ENCODE results near the gene SRP54. TPM values are rescaled to one million over a fixed set of nuclear protein-coding genes. Genes with fewer than 3 reads are reported as not detected.

SRP54 gene
- total and polyA plus RNA-seq, 2 donors (not counting 3 experiments of a cell fraction or from before 2014, with no cell fraction given): 32.8 to 63.7 TPM

DNA sequence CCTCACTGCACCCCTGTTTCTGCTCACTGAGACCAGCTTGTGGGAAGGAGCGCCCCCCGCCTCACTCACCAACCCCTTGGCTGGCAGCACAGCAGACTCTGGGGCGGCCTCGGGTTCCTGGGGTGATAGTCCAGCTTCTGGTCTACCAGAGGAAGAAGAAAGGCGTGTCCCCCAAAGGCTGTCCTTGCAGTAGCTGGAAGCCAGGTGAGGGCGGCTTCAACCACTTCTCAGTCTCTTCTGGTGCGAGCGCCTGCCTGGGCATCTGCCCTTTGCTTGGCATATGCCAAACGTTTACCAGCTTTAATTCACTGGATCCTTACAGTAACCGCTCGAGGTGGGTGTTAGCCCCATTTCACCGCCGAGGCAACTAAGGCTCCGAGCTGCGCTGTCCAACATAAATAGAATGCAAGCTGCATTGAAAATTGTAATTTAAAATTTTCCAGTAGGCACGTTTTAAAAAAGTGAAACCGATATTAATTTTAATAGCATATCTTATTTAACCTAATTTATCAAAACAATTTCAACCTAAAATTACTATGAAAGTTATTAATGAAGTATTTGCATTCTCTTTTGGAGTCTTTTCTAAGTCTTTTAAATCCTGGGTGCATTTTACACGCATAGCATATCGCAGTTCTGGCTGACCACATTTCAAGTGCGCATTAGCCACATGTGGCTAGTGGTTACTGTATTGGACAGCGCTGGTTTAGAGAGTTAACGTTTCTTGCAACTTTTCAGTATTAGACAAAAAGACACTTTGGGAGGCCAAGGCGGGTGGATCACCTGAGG lies 64.2 kb downstream of the SRP54 start:
- H3K4me1 ChIP-seq (ENCODE audit: control insufficient read depth, extremely low read depth, insufficient read depth, low read length): peaks cover 21% of the 10 kb centered on the region
- intact Hi-C loops (cut with micrococcal nuclease): loop anchor here (1.0 to 5.0 kb wide), 4 partner anchors 65 to 365 kb away; partner anchors contain the start of genes BAZ1A, PPP2R3C and SRP54
- no peaks in the 10 kb centered on the region for H3K9me1 ChIP-seq (replicated peaks; ENCODE audit: control insufficient read depth, extremely low read depth, insufficient read depth, low read length)
- BruUV-seq (replicated peaks): TSS peak; percentile 48
- H3K36me3 ChIP-seq (ENCODE audit: control insufficient read depth in 2 of 2, extremely low read depth in 1 of 2, insufficient read depth in 2 of 2, low read length in 2 of 2): no peaks in the 10 kb centered on the region
- no peaks in the 10 kb centered on the region for H3K9me3 ChIP-seq (replicated peaks; ENCODE audit: control insufficient read depth, insufficient read depth, low read length)
- peaks cover 11% of the 10 kb centered on the region for H3K79me2 ChIP-seq (ENCODE audit: control insufficient read depth, insufficient read depth, low read length)
- FAIRE-seq (no peak), DNase-seq (ENCODE audit: low read depth, low spot score) (peak; percentile 5)
- no peaks in the 10 kb centered on the region for H4K20me1 ChIP-seq (replicated peaks; ENCODE audit: control insufficient read depth, extremely low read depth, insufficient read depth, low read length)
- ChIA-PET CTCF (interaction anchor here (1.2 to 1.8 kb wide), 4 partner anchors 9 to 374 kb away, joined by 3 to 6 read pairs (median 4); no protein-coding TSS in a partner anchor), POLR2A (interaction anchor here (0.5 to 1.4 kb wide), 5 partner anchors 18 to 273 kb away, joined by 3 to 10 read pairs (median 4); partner anchors contain the start of gene BAZ1A)
- peak overlapping the region; percentile 61 for H3K27ac ChIP-seq (ENCODE audit: insufficient read depth, low read depth, low read length)
- H2AFZ ChIP-seq (ENCODE audit: low read depth, low read length): peak overlapping the region; percentile 95
- H3K4me2 ChIP-seq (ENCODE audit: insufficient read depth, low read length): peak overlapping the region; percentile 85
- H3K4me3 ChIP-seq (replicated peaks in 1 of 3; ENCODE audit: insufficient read depth in 1 of 3, low read depth in 1 of 3, low read length in 3 of 3): peak overlapping the region; percentile 69 to 74 (median 72)
- dilution Hi-C loops (cut with MboI; ENCODE audit: extremely low pct_ligation_motif_present, low sequenced_read_pairs): no loop called here
- H3K9ac ChIP-seq (replicated peaks; ENCODE audit: extremely low read depth, insufficient read depth, low read length): peak overlapping the region; percentile 86
- TF ChIP-seq GATA2 (IDR thresholded peaks at IDR 0.05; ENCODE audit: insufficient read depth, insufficient read length, low read depth, low read length): no peak
- no peak for TF ChIP-seq EZH2 (IDR thresholded peaks at IDR 0.05; ENCODE audit: borderline replicate concordance, low read depth, low read length, severe bottlenecking)
- TF ChIP-seq FOS (IDR thresholded peaks at IDR 0.05; ENCODE audit: borderline replicate concordance, insufficient read depth, low read length): no peak
- no peak for TF ChIP-seq POLR2AphosphoS5 (IDR thresholded peaks at IDR 0.05; ENCODE audit: insufficient read depth, low read depth, low read length)
- TF ChIP-seq JUN (IDR thresholded peaks at IDR 0.05; ENCODE audit: borderline replicate concordance, insufficient read depth, insufficient read length, low read depth): no peak
- no peak for TF ChIP-seq POLR2A (IDR thresholded peaks at IDR 0.05; ENCODE audit: low read depth, low read length)
- no peak for TF ChIP-seq CTCF (IDR thresholded peaks at IDR 0.05; ENCODE audit: extremely low read depth in 1 of 2, insufficient read depth in 1 of 2, low read depth in 1 of 2, low read length in 2 of 2)
- no peak for TF ChIP-seq MYC (IDR thresholded peaks at IDR 0.05; ENCODE audit: low read depth, low read length)
- TF ChIP-seq, protein P1, sequence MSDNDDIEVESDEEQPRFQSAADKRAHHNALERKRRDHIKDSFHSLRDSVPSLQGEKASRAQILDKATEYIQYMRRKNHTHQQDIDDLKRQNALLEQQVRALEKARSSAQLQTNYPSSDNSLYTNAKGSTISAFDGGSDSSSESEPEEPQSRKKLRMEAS (IDR thresholded peaks at IDR 0.05; ENCODE audit: insufficient read depth, insufficient read length): no peak
- H3K27me3 ChIP-seq (ENCODE audit: control insufficient read depth in 2 of 2, insufficient read depth in 2 of 2, low read length in 2 of 2): no peaks in the 10 kb centered on the region
